ENCODE results near the gene EEFSEC. TPM values are rescaled to one million over a fixed set of nuclear protein-coding genes. Genes with fewer than 3 reads are reported as not detected.

EEFSEC gene
- polyA plus RNA-seq, 1 donor from 2014 or later: 4.6 TPM

- H3K27ac ChIP-seq (ENCODE audit: low read length): no peak overlapping the region
- no peaks in the 10 kb centered on the region for H3K79me2 ChIP-seq (replicated peaks; ENCODE audit: insufficient read depth, low read length)
- no peaks in the 10 kb centered on the region for H3K36me3 ChIP-seq (ENCODE audit: insufficient read depth, low read length)
- no peaks in the 10 kb centered on the region for H4K20me1 ChIP-seq (ENCODE audit: insufficient read depth)
- no peaks in the 10 kb centered on the region for H3F3A ChIP-seq (ENCODE audit: insufficient read depth, low read length, poor library complexity, severe bottlenecking)
- peak overlapping the region; percentile 42 for H3K9ac ChIP-seq (ENCODE audit: low read length)
- no peak overlapping the region for H2AFZ ChIP-seq (ENCODE audit: low read depth, low read length)
- no peak overlapping the region for H3K4me2 ChIP-seq (ENCODE audit: low read length)
- TF ChIP-seq REST (IDR thresholded peaks at IDR 0.05; ENCODE audit: borderline replicate concordance): no peak
- TF ChIP-seq MXI1 (conservative IDR thresholded peaks at IDR 0.05; ENCODE audit: poor library complexity, severe bottlenecking): no peak
- H3K27me3 ChIP-seq (ENCODE audit: insufficient read depth, low read depth, low read length): peaks cover 15% of the 10 kb centered on the region
- H3K9me2 ChIP-seq (ENCODE audit: insufficient read depth, low read length): no peaks in the 10 kb centered on the region
- H3K4me3 ChIP-seq (ENCODE audit: low read length): peak overlapping the region; percentile 51
- no peaks in the 10 kb centered on the region for H3K9me3 ChIP-seq (ENCODE audit: low read length)
Measured at GRCh38 chr3:128432301-128432970, 279.2 kb downstream of the EEFSEC start.

GRCh38 chr3:128432971-128433836, 279.9 kb downstream of the EEFSEC start:
- Histone ChIP-seq H3K9me3 (ENCODE audit: low read length) (no peaks in the 10 kb centered on the region), H3K36me3 (ENCODE audit: insufficient read depth, low read length) (no peaks in the 10 kb centered on the region), H3K27ac (ENCODE audit: low read length) (no peak overlapping the region), H4K20me1 (ENCODE audit: insufficient read depth) (no peaks in the 10 kb centered on the region), H3F3A (ENCODE audit: insufficient read depth, low read length, poor library complexity, severe bottlenecking) (no peaks in the 10 kb centered on the region), H3K4me2 (ENCODE audit: low read length) (no peak overlapping the region), H3K79me2 (replicated peaks; ENCODE audit: insufficient read depth, low read length) (no peaks in the 10 kb centered on the region), H3K9ac (ENCODE audit: low read length) (peak overlapping the region; percentile 42), H3K27me3 (ENCODE audit: insufficient read depth, low read depth, low read length) (peaks cover 15% of the 10 kb centered on the region), H3K9me2 (ENCODE audit: insufficient read depth, low read length) (no peaks in the 10 kb centered on the region), H2AFZ (ENCODE audit: low read depth, low read length) (no peak overlapping the region), H3K4me3 (ENCODE audit: low read length) (peak overlapping the region; percentile 51)
- no peak for TF ChIP-seq EZH2 (IDR thresholded peaks at IDR 0.05; ENCODE audit: borderline replicate concordance, insufficient read depth, low read length, poor library complexity, severe bottlenecking)
- TF ChIP-seq REST (IDR thresholded peaks at IDR 0.05; ENCODE audit: borderline replicate concordance): no peak
- TF ChIP-seq POLR2AphosphoS5 (IDR thresholded peaks at IDR 0.05): no peak
- no peak for TF ChIP-seq MXI1 (conservative IDR thresholded peaks at IDR 0.05; ENCODE audit: poor library complexity, severe bottlenecking)

All from neural cell (in vitro differentiated cells).